ENCODE measurements around the gene NCAM2.
A peak's percentile ranks its signal among the peaks of the same experiment; 100 is the strongest.

NCAM2 gene

DNA sequence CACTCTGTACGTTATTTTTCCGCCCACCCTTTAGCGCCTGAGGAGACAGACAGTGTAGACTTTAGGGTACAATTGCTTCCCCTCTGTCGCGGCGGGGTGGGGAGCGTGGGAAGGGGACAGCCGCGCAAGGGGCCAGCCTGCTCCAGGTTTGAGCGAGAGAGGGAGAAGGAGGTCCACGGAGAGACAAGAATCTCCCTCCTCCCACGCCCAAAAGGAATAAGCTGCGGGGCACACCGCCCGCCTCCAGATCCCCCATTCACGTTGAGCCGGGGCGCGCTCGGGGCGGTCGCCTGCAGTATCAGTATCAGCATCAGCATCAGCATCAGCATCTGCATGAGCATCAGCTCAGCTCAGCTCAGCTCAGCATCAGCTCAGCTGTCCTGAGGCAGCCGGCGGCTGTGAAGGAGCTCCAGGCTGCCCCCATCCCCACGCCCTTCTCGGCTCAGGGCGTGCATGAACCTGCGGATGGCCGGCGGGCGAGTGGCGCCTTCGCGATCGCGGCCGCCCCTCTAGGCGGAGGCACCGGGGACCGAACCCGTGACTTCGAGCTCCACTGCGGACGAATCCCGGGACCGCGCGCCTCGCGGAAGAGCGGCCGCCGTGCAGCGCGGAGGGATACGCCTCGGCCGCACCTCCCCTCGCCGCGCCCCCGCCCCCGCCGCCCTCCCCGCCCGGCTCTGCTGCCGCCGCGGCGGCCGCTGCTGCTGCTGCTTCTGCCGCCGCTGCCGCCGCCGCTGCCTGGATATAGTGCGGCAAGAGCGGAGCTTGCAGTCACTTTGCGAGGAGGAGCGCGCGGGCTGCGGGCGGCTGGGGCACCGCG is at the start of gene NCAM2:
NCAM2 (plus strand) TSS at position 774 of the 820 bp plus-strand sequence.
- ChIA-PET POLR2A (interaction anchor here (1.0 kb wide), 1 partner anchor 42 kb away, joined by 3 read pairs; no protein-coding TSS in a partner anchor), CTCF (interaction anchor here (1.2 kb wide), 1 partner anchor 104 kb away, joined by 4 read pairs; no protein-coding TSS in a partner anchor)
- no peak for TF ChIP-seq LEF1 (IDR thresholded peaks at IDR 0.05; ENCODE audit: borderline replicate concordance)
- no peak for TF ChIP-seq HDGF (IDR thresholded peaks at IDR 0.05; ENCODE audit: borderline replicate concordance)
- no peak for TF ChIP-seq TARDBP (IDR thresholded peaks at IDR 0.05)
- TF ChIP-seq SP1 (IDR thresholded peaks at IDR 0.05), result no peak
- TF ChIP-seq ARNT (IDR thresholded peaks at IDR 0.05), result no peak
- TF ChIP-seq FOXM1 (IDR thresholded peaks at IDR 0.05; ENCODE audit: borderline replicate concordance), result no peak
- DNase-seq (ENCODE audit: extremely low spot score), result peak; percentile 70

DNA sequence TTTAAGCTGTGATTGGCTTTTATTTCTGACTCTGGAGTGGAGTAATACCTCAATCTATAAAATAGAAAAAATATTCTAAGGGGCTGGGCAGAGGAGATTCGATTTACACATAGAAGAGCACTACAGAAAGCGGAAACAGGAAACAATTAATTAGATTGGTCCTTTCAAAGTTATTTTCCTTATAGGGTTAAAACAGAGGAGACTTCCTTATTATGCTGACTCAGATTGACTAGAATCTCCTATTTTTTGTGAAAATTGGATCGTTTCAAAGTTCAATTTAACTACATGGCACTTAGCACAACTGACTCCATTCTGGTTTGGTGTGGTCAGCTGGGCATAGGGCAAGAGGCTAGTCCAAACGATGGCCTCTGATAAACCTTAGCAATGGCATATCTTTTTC is 48.3 kb upstream of the NCAM2 start:
- TF ChIP-seq ZNF384 (IDR thresholded peaks at IDR 0.05) (no peak), ELF4 (IDR thresholded peaks at IDR 0.05) (no peak), SP1 (IDR thresholded peaks at IDR 0.05) (no peak), FOXA1 (IDR thresholded peaks at IDR 0.05) (no peak), L3MBTL2 (conservative IDR thresholded peaks at IDR 0.05) (no peak), ARNT (IDR thresholded peaks at IDR 0.05) (no peak), TARDBP (IDR thresholded peaks at IDR 0.05) (no peak)
- TF ChIP-seq, protein P1, sequence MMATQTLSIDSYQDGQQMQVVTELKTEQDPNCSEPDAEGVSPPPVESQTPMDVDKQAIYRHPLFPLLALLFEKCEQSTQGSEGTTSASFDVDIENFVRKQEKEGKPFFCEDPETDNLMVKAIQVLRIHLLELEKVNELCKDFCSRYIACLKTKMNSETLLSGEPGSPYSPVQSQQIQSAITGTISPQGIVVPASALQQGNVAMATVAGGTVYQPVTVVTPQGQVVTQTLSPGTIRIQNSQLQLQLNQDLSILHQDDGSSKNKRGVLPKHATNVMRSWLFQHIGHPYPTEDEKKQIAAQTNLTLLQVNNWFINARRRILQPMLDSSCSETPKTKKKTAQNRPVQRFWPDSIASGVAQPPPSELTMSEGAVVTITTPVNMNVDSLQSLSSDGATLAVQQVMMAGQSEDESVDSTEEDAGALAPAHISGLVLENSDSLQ (IDR thresholded peaks at IDR 0.05), result no peak
- CTCF ChIA-PET, result no interaction called here
- POLR2A ChIA-PET, result no interaction called here
- DNase-seq (ENCODE audit: extremely low spot score), result no peak

DNA sequence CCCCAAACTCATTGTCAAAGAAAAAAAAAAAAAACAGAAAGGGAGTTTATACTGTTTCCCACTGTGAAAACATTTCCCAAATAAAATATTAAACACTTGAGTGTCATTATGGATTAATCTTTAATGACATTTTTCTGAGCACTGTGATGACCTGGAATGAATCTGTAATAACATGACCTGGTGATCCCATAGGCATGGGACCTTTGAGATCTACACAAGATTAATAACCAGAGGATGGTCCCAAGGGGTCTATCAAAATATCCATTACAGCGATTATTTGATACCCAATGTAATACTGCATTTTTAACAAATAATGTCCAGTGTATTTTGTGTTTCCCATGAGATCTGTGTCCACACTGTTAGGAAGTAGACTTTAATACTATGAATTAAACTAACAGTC is 32.4 kb upstream of the NCAM2 start:
- no peak for DNase-seq (ENCODE audit: extremely low spot score)
- TF ChIP-seq CTBP1 (IDR thresholded peaks at IDR 0.05; ENCODE audit: borderline replicate concordance), result no peak
- no peak for TF ChIP-seq HDGF (IDR thresholded peaks at IDR 0.05; ENCODE audit: borderline replicate concordance)
- TF ChIP-seq FOXK2 (IDR thresholded peaks at IDR 0.05), result no peak
- TF ChIP-seq ARNT (IDR thresholded peaks at IDR 0.05), result no peak
- TF ChIP-seq L3MBTL2 (conservative IDR thresholded peaks at IDR 0.05), result no peak
- no peak for TF ChIP-seq TARDBP (IDR thresholded peaks at IDR 0.05)
- POLR2A ChIA-PET, result no interaction called here
- CTCF ChIA-PET, result no interaction called here

DNA sequence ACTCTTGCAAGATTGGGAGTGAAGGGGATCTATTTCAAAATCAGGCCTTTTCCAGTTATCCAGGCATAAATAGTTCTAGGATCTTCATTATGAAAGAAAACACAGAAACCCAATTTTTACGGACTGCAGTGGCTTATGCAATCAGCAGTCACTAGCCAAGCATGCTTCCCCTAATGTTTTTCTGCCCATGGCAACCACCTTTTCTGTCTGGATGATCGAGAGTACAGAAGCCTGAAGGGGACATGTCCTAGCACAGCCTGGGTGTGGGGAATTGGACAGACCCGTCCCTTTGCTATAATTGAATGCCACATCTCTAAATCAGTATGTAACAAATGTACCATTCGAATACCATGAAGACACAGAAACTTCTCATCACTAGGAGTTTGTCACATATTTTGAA is 29.8 kb upstream of the NCAM2 start:
- no peak for TF ChIP-seq ARNT (IDR thresholded peaks at IDR 0.05)
- POLR2A ChIA-PET, result no interaction called here
- CTCF ChIA-PET, result no interaction called here
- DNase-seq (ENCODE audit: extremely low spot score), result no peak

DNA sequence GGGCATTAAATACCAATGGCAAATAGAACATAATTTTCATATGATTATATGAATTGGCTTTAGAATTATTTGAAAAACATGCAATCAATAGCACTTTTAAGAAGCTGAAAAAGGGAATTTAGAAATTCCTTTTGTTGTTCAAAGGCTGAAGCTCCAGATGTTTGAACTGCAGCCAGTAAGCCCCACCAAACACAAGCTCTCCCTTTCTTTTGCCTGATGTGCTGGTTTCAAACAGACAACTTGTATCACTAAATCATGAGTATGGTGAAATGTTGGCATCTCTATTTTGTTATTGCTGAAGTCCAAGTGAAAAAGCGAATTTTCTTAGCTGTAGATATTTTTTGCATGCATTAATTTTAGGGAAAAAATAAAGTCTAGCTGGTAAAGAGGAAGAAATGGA is 27.5 kb upstream of the NCAM2 start:
- ChIA-PET CTCF (interaction anchor here (1.2 kb wide), 1 partner anchor 14 kb away, joined by 8 read pairs; no protein-coding TSS in a partner anchor), POLR2A (no interaction called here)
- no peak for DNase-seq (ENCODE audit: extremely low spot score)
- TF ChIP-seq FOXM1 (IDR thresholded peaks at IDR 0.05; ENCODE audit: borderline replicate concordance), result no peak
- TF ChIP-seq ELF4 (IDR thresholded peaks at IDR 0.05), result no peak
- no peak for TF ChIP-seq ARNT (IDR thresholded peaks at IDR 0.05)
- no peak for TF ChIP-seq FOXA1 (IDR thresholded peaks at IDR 0.05)
- TF ChIP-seq, protein P1 (IDR thresholded peaks at IDR 0.05), result no peak
- no peak for TF ChIP-seq LEF1 (IDR thresholded peaks at IDR 0.05; ENCODE audit: borderline replicate concordance)
- no peak for TF ChIP-seq SUZ12 (IDR thresholded peaks at IDR 0.05)
- no peak for TF ChIP-seq ZNF384 (IDR thresholded peaks at IDR 0.05)
- no peak for TF ChIP-seq NFRKB (IDR thresholded peaks at IDR 0.05)
- no peak for TF ChIP-seq L3MBTL2 (conservative IDR thresholded peaks at IDR 0.05)
- TF ChIP-seq SP1 (IDR thresholded peaks at IDR 0.05), result no peak
- TF ChIP-seq TARDBP (IDR thresholded peaks at IDR 0.05), result no peak
- no peak for TF ChIP-seq CTBP1 (IDR thresholded peaks at IDR 0.05; ENCODE audit: borderline replicate concordance)
- TF ChIP-seq HDGF (IDR thresholded peaks at IDR 0.05; ENCODE audit: borderline replicate concordance), result no peak
- TF ChIP-seq BHLHE40 (IDR thresholded peaks at IDR 0.05; ENCODE audit: borderline replicate concordance), result no peak
- TF ChIP-seq FOXK2 (IDR thresholded peaks at IDR 0.05), result no peak

DNA sequence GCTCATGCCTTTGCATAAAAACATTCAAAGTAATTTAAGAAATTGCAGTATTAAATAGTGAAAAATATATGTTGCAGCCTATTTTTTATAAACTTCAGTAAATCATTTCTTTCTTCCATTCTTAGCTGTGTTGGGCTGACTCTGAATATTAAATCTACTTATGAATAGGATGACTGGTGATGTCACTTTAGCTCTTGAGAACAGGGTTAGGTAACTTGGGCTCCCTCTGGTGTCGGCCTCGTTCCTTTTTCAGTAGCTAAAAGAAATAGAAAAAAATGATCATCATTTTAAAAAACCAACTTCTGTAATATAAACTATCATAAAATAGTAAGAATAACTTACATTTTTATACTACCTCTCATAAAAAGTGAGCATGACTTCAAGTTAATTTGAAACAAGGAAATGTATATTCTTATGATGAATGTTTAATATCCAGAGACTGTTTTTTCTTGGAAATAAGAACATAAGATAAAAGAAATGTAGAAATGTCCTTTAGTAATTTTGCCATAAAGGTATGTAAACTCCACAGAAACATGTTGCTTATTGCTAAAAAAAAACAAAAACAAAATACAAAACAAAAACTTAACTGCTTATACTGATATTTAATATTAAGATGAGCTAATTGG is 26.8 kb upstream of the NCAM2 start:
- TF ChIP-seq SUZ12 (IDR thresholded peaks at IDR 0.05) (no peak), LEF1 (IDR thresholded peaks at IDR 0.05; ENCODE audit: borderline replicate concordance) (no peak), L3MBTL2 (conservative IDR thresholded peaks at IDR 0.05) (no peak), HDGF (IDR thresholded peaks at IDR 0.05; ENCODE audit: borderline replicate concordance) (no peak), TARDBP (IDR thresholded peaks at IDR 0.05) (no peak), FOXK2 (IDR thresholded peaks at IDR 0.05) (no peak), CTBP1 (IDR thresholded peaks at IDR 0.05; ENCODE audit: borderline replicate concordance) (no peak), BHLHE40 (IDR thresholded peaks at IDR 0.05; ENCODE audit: borderline replicate concordance) (no peak), ARNT (IDR thresholded peaks at IDR 0.05) (no peak), ZNF384 (IDR thresholded peaks at IDR 0.05) (no peak), ELF4 (IDR thresholded peaks at IDR 0.05) (no peak), FOXA1 (IDR thresholded peaks at IDR 0.05) (no peak), FOXM1 (IDR thresholded peaks at IDR 0.05; ENCODE audit: borderline replicate concordance) (no peak), SP1 (IDR thresholded peaks at IDR 0.05) (no peak), NFRKB (IDR thresholded peaks at IDR 0.05) (no peak)
- TF ChIP-seq, protein P1 (IDR thresholded peaks at IDR 0.05), result no peak
- DNase-seq (ENCODE audit: extremely low spot score), result peak; percentile 43
- CTCF ChIA-PET, result interaction anchor here (1.2 kb wide), 1 partner anchor 13 kb away, joined by 8 read pairs; no protein-coding TSS in a partner anchor
- POLR2A ChIA-PET, result no interaction called here
